Parathyroid adenoma (tissue), 2 donors: ENCODE data around the gene LSAMP.
"Not testable (repeated sequence)": the region's sequence is repeated elsewhere in the genome, so short reads cannot be mapped to it uniquely, and the experiment has no call there.

Experiments used
- H2AFZ ChIP-seq: fragments of 300-600 bp; sonication (generic); one replicate; pipeline ENCODE4 v1.7.0; 2017; ENCODE audit warnings: antibody characterized with exemption, mild to moderate bottlenecking
- H3K27ac ChIP-seq: fragments of 300-600 bp; sonication (generic); one replicate; pipeline ENCODE4 v1.7.0; 2017
- H3K27me3 ChIP-seq: fragments of 300-600 bp; sonication (generic); one replicate; pipeline ENCODE4 v1.7.0; 2017; ENCODE audit warnings: low read length; ENCODE audit not compliant: control insufficient read depth, insufficient read depth
- H3K36me3 ChIP-seq: fragments of 300-600 bp; sonication (generic); one replicate; pipeline ENCODE4 v1.7.0; 2017; ENCODE audit warnings: low read length; ENCODE audit not compliant: control insufficient read depth, insufficient read depth
- H3K4me1 ChIP-seq: fragments of 300-600 bp; sonication (generic); one replicate; pipeline ENCODE4 v1.7.0; 2017; ENCODE audit warnings: control low read depth
- H3K4me2 ChIP-seq: fragments of 300-600 bp; sonication (generic); one replicate; pipeline ENCODE4 v1.7.0; 2017; ENCODE audit warnings: low read length
- H3K4me3 ChIP-seq: fragments of 300-600 bp; sonication (generic); one replicate; pipeline ENCODE4 v1.7.0; 2017; ENCODE audit warnings: low read depth, low read length
- H3K79me2 ChIP-seq: fragments of 300-600 bp; sonication (generic); one replicate; pipeline ENCODE4 v1.7.0; 2017; ENCODE audit warnings: control low read depth
- H3K9ac ChIP-seq: fragments of 300-600 bp; sonication (generic); one replicate; pipeline ENCODE4 v1.7.0; 2017; ENCODE audit warnings: mild to moderate bottlenecking
- H3K9me3 ChIP-seq: fragments of 300-600 bp; sonication (generic); one replicate; pipeline ENCODE4 v1.7.0; 2017; ENCODE audit warnings: low read length; ENCODE audit not compliant: control insufficient read depth
- CTCF ChIP-seq: fragments of 300-600 bp; sonication (generic); IDR thresholded peaks from one replicate; pipeline ENCODE4 v1.7.0; 2017; ENCODE audit warnings: antibody characterized with exemption, mild to moderate bottlenecking
- donor health status: primary hyperparathyroidism.

The LSAMP gene

GRCh38 chr3:116077557-116077956, 367.7 kb downstream of the LSAMP start:
- H3K36me3 ChIP-seq = no peaks in the 10 kb centered on the region
- H3K27me3 ChIP-seq = no peaks in the 10 kb centered on the region
- no peak overlapping the region for H3K4me3 ChIP-seq
- no peak overlapping the region for H3K4me2 ChIP-seq
- H3K9ac ChIP-seq = no peak overlapping the region
- no peak overlapping the region for H2AFZ ChIP-seq
- no peaks in the 10 kb centered on the region for H3K79me2 ChIP-seq
- no peak overlapping the region for H3K27ac ChIP-seq
- no peak for TF ChIP-seq CTCF
- no peaks in the 10 kb centered on the region for H3K4me1 ChIP-seq
- H3K9me3 ChIP-seq = no peaks in the 10 kb centered on the region

GRCh38 chr3:116077059-116077458, 368.2 kb downstream of the LSAMP start:
- no peak for TF ChIP-seq CTCF
- H3K9me3 ChIP-seq = no peaks in the 10 kb centered on the region
- H3K4me1 ChIP-seq = no peaks in the 10 kb centered on the region
- no peak overlapping the region for H3K27ac ChIP-seq
- no peaks in the 10 kb centered on the region for H3K36me3 ChIP-seq
- no peak overlapping the region for H3K4me3 ChIP-seq
- H3K79me2 ChIP-seq = no peaks in the 10 kb centered on the region
- no peak overlapping the region for H3K9ac ChIP-seq
- H2AFZ ChIP-seq = no peak overlapping the region
- H3K4me2 ChIP-seq = no peak overlapping the region
- no peaks in the 10 kb centered on the region for H3K27me3 ChIP-seq

- H3K27ac ChIP-seq, H3K9me3 ChIP-seq, H2AFZ ChIP-seq, H3K4me1 ChIP-seq, H3K36me3 ChIP-seq, H3K27me3 ChIP-seq, H3K4me2 ChIP-seq, H3K4me3 ChIP-seq, H3K79me2 ChIP-seq, H3K9ac ChIP-seq: not testable (repeated sequence)
Observed at GRCh38 chr3:116070516-116071278, 374.6 kb downstream of the LSAMP start.

- Histone ChIP-seq H3K4me1 (no peaks in the 10 kb centered on the region), H3K36me3 (no peaks in the 10 kb centered on the region), H3K9ac (no peak overlapping the region), H3K27ac (no peak overlapping the region), H2AFZ (no peak overlapping the region), H3K9me3 (no peaks in the 10 kb centered on the region), H3K4me3 (no peak overlapping the region), H3K79me2 (no peaks in the 10 kb centered on the region), H3K4me2 (no peak overlapping the region), H3K27me3 (no peaks in the 10 kb centered on the region)
- no peak for TF ChIP-seq CTCF
Observed at GRCh38 chr3:116070061-116070460, 375.2 kb downstream of the LSAMP start.

- no peaks in the 10 kb centered on the region for H3K27me3 ChIP-seq
- H3K79me2 ChIP-seq = no peaks in the 10 kb centered on the region
- H3K9ac ChIP-seq = no peak overlapping the region
- no peak overlapping the region for H3K4me2 ChIP-seq
- H3K36me3 ChIP-seq = no peaks in the 10 kb centered on the region
- no peak for TF ChIP-seq CTCF
- H2AFZ ChIP-seq = no peak overlapping the region
- no peaks in the 10 kb centered on the region for H3K9me3 ChIP-seq
- H3K4me3 ChIP-seq = no peak overlapping the region
- no peaks in the 10 kb centered on the region for H3K4me1 ChIP-seq
- no peak overlapping the region for H3K27ac ChIP-seq
Observed at GRCh38 chr3:116069024-116069423, 376.3 kb downstream of the LSAMP start.
